ENCODE results near the gene ASB7.

DNA sequence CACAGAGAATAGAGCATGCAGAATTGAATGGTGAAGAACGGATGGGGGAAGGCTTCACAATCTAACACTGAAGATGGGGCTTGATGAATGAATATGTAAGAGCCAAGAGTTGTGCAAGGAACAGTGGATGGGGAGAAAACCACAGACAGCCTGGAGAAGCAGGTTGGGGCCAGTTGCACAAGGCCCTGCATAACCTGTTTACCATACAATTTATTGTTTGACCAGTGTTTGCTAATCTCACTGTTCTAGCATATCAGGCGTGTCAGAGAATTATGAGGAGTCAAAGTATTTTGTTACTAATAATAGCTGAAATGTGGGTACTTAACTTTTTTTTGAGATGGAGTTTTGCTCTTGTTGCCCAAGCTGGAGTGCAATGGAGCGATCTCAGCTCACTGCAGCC is 36.8 kb upstream of the ASB7 start:
- no peak for TF ChIP-seq CTCF (conservative IDR thresholded peaks at IDR 0.05; ENCODE audit: low read depth, low read length)
- no peak for TF ChIP-seq EZH2 (IDR thresholded peaks at IDR 0.05; ENCODE audit: borderline replicate concordance, low read depth, low read length, poor library complexity, severe bottlenecking)

Measured in A673 (cell line).